KG1 (cell line): ENCODE results near the gene FBXO36.
A peak's percentile ranks its signal among the peaks of the same experiment; 100 is the strongest.
"Not testable (repeated sequence)": the region's sequence is repeated elsewhere in the genome, so short reads cannot be mapped to it uniquely, and the experiment has no call there.

Experiments
- DNase-seq: peaks from one replicate; lab custom pipeline; 2025; lab: John Stamatoyannopoulos, UW

Gene FBXO36

GRCh38 chr2:229910832-229911412, 11.4 kb upstream of the FBXO36 start:
- no peak for DNase-seq

DNA sequence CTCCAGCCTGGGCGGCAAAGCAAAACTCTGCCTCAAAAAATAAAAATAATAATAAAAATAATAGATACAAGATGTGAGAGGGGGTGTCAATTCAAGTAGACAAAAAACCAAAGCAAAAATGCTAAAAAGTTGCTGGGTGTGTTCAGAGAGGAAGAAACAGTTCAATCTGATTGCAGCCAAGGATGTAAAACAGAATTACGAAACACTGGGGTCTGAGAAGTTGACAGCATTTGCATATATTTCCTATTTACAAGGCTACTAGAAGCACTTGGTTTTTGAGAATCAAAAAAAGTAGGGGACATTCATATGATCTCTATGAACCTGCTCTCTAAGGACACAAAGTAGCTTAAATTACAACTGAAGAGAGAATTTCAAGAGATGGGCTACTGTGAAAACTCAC, 8.1 kb upstream of the FBXO36 start:
- no peak for DNase-seq

DNA sequence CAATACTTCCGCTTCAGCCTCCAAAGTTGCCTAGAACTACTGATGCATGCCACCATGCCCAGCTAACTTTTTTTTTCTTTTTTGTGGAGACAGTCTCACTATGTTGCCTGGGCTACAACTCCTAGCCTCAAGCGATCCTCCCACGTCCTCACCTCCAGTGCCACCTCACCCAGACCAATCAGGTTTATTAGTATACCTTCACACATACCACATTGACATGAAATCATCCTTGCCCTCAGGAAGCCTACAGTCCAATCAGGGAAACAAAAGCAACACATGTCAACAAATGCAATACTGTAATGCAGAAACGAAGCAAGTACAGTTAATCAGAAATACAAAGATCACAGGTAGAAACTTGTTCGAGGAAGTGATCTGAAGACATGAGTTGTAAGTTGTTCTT, 4.5 kb upstream of the FBXO36 start:
- no peak for DNase-seq

- no peak for DNase-seq
These were observed 2.2 kb upstream of the FBXO36 start for GRCh38 chr2:229920011-229920641.

DNA sequence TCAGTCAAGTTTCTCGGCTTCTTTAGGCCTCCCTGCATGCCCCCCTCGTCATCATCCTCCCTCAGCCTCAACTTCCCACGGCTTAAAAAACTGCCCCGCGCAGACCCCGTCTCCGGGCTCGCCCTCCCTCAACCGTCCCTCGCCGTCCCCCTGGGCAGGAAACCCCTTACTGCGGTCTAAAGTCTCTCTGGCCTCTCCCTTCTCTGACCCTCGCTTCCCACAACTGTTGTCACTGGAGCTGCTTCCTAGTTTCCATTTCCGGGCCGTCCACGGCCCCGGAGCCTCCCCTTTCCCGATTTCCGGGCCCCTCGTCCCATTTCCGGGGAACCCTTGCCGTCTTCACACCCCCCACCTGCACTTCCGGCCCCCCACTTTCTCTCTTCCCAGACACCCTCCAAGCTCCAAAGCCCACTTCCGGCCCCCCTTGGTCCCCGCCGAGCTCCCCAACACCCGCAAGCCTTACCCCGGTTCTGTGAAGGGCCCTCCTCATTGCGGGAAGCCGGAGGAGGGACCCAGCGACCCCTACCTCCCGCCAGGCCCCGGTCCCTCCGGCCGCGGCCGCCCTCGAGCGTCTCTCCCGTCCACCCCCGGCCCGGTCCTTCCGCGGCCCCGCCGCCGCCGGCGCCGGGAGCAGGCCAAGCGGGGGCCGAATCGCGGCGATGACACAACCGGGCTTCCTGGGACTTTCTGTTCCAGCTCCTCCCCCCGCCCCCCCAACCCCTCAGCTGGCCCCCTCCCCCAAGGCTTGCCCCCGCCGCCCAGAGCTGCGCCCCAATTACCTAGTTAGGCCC, 1.0 kb upstream of the FBXO36 start:
- no peak for DNase-seq

DNA sequence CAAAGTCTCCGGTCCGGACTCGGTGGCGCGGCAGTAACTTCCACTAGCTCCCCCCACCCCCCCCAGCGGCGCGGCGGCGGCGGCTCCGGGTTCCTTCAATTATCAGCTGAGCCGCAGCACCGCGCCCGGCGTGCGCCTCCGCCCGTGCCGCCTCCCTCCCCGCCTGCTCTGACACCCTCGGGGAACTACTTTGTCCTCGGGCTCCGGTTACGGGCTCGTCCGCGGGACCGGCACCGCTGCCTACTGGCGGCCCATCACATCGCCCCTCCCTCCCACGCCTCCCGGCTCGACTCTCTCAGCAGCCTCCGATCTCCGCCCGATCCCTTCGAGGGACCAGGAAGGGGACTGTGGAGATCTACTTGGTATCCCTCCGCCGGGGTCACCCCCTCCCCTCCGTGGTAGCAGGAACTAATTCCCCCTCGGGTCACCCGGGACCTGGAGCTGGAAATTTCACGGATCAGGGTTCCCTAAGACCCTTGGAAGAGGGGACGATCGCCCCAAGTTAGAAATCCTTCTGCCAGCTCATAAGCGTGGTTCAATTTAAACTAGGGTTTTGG, 333 bp upstream of the FBXO36 start, which contains the start of gene TRIP12:
Gene TRIP12 (minus strand): TSS at position 118 of the 557 bp plus-strand sequence. CDS start 41,930 bp downstream, outside the sequence.
- DNase-seq = peak; percentile 91

DNA sequence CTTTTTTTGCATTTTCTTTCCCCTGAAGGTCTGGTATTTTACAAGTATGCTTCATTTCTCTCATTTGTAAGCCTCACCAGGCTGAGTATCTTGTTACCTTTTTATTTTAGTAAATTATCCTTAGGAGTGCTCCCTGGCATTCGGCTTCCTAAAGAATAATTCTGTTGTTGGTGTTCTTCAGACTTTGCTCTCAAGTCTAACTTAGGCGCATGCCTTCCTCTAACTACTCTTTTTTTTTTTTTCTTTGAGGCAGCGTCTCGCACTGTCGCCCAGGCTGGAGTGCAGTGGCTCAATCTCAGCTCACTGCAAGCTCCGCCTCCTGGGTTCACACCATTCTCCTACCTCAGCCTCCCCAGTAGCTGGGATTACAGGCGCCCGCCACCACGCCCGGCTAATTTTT, 2.2 kb downstream of the FBXO36 start:
- DNase-seq = not testable (repeated sequence)

DNA sequence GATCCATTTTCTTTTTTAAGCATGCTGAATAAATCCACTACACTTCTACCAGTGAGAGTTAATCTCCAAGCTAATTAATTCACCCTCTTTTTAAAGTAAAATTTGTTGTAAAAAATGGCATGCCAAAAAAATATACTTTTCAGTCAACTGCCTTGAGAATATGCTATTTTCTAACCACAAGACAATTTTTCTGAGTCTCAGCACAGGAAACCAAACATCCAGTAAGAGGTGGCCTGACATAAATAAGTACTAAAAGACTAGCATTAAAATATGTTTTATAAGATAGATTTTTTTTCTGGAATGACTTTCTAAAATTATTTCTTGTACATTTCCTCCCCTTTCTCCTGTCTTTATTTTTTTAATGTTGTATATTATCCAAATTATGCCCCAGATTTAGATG, 2.9 kb downstream of the FBXO36 start:
- no peak for DNase-seq

- DNase-seq = no peak
These were observed 5.6 kb downstream of the FBXO36 start for GRCh38 chr2:229927817-229928321.

- no peak for DNase-seq
These were observed 8.4 kb downstream of the FBXO36 start for GRCh38 chr2:229930656-229931055.

GRCh38 chr2:229931241-229931640, 8.9 kb downstream of the FBXO36 start:
- DNase-seq = no peak

DNA sequence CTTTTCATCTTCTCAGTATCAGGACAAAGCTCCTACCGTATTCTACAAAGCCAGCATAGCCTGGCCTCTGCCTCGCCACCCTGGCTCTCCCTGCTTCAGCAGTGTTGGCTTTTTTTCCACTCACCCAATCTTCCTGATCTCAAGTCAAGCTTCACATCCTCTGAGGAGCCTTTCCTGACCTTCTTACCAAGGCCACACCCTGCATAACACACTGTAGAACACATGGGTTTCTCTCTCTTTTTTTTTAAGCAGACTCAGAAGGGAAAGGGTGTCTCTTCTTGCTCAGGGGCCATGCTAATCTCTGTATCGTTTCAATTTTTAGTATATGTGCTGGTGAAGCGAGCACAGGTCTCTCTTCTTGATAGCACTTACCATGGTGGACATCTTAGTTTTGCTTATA, 15.2 kb downstream of the FBXO36 start:
- no peak for DNase-seq

DNA sequence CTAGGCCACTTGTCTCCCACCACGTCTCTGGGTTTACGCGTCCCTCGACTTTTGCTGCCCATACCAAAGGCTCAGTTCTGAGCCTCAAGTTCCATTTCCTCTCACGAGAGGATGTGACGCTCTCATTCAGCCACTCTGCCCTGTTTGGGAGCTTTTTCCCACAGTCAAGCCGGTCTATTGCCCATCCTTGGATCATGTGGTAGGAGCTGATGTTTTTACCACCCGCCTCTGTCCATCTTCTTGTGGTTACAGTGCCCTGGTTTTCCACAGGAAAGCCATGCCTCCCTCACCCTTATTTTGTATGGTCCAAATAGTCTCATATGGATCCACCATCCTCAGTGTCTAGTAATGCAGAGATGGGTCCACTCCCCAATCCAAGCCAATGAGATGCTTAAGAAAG, 20.4 kb downstream of the FBXO36 start:
- no peak for DNase-seq

GRCh38 chr2:229943171-229943570, 20.9 kb downstream of the FBXO36 start:
- DNase-seq = no peak

DNA sequence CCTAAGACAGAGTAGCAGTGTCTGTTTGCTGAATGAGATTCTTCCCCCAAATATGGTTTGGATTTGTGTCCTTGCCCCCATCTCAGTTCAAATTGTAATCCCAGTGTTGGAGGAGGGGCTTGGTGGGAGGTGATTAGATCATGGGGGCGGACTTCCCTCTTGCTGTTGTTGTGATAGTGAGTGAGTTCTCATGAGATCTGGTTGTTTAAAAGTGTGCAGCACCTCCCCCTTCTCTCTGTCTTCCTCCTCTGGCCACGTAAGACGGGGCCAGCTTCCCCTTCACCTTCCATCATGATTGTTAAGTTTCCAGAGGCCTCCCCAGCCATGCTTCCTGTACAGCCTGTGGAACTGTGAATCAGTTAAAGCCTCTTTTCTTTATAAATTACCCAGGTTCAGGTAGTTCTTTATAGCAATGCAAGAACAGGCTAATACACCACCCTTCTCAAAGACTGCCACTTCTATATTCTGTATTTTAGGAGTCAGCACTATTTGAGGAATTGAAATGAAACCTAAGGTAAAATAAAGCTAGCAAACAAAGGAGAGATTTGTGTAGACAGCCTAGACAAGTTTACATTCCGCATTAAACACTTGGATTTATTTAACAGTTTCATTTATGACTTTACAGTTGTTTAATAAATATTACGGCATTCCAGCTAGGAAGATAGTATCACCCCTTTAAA, 21.6 kb downstream of the FBXO36 start:
- DNase-seq = no peak

- no peak for DNase-seq
These were observed 23.7 kb downstream of the FBXO36 start for GRCh38 chr2:229945975-229946374.

GRCh38 chr2:229947544-229947943, 25.2 kb downstream of the FBXO36 start:
- no peak for DNase-seq

GRCh38 chr2:229952256-229952835, 30.0 kb downstream of the FBXO36 start:
- DNase-seq = no peak

GRCh38 chr2:229955663-229956062, 33.4 kb downstream of the FBXO36 start:
- DNase-seq = no peak

GRCh38 chr2:229956491-229956890, 34.2 kb downstream of the FBXO36 start:
- no peak for DNase-seq

DNA sequence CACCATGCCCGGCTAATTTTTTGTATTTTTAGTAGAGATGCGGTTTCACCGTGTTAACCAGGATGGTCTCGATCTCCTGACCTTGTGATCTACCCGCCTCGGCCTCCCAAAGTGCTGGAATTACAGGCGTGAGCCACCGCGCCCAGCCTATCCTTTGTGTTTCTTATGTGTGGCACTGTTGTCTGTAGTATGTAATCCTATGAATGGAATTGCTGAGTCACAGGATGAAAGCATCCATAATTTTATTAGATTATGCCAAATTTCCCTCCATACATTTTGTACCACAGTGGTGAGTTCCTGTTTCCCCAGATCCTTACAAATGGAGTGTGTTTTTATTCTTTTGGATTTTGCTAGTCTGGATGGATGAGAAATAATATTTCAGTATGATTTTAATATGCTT, 41.3 kb downstream of the FBXO36 start:
- DNase-seq = not testable (repeated sequence)

DNA sequence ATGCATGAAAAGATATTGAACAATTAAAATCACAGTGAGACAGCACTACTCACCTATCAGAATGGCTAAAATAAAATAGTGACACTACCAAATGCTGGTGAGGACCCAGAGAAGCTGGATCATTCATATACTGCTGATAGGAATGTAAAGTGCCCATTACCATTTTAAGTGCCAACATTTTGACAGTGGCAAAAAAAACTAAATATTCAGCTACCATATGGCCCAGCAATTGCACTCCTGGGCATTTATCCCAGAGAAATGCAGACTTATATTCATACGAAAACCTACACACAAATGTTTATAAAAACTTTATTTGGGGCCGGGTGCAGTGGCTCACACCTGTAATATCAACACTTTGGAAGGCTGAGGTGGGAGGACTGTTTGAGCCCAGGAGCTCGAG, 47.6 kb downstream of the FBXO36 start:
- no peak for DNase-seq
